Stimulated activated CD4-positive, alpha-beta T cell treated with anti-CD3 and anti-CD28 coated beads, Interleukin-4, amount 100 ng/mL, for 1 hour (primary cell): Measurements from ENCODE around the gene ARHGAP26.

Source experiments
- DNase-seq: peaks from one replicate; pipeline ENCODE4 v3.0.0-alpha.2; 2020

Gene ARHGAP26

GRCh38 chr5:143217065-143217803 is 447.1 kb downstream of the ARHGAP26 start:
- no peak for DNase-seq

- DNase-seq: no peak
These were observed 447.6 kb downstream of the ARHGAP26 start for GRCh38 chr5:143217804-143218160.

GRCh38 chr5:143218517-143219170 is 448.5 kb downstream of the ARHGAP26 start:
- DNase-seq: no peak

DNA sequence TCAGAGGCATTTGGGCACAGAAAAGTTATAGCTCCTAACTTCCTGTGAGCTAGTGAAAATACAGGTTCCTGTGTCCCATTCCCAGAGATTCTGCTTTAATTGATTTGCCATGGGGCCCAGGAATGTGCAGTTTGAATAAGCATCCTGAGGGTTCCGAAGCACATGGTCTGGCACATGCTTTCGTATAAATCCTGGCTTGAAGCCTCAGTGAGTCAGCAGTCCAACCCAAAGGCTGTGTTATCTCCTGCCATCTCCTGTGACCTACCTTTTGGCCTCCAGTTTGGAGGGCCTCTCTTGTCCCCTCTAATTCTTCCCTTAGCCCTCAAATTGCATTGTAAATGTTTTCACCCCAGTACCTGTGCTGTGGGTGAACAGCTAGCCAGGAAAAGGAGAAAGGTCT is 449.5 kb downstream of the ARHGAP26 start:
- no peak for DNase-seq

GRCh38 chr5:143220748-143221251 is 450.6 kb downstream of the ARHGAP26 start:
- DNase-seq: no peak

DNA sequence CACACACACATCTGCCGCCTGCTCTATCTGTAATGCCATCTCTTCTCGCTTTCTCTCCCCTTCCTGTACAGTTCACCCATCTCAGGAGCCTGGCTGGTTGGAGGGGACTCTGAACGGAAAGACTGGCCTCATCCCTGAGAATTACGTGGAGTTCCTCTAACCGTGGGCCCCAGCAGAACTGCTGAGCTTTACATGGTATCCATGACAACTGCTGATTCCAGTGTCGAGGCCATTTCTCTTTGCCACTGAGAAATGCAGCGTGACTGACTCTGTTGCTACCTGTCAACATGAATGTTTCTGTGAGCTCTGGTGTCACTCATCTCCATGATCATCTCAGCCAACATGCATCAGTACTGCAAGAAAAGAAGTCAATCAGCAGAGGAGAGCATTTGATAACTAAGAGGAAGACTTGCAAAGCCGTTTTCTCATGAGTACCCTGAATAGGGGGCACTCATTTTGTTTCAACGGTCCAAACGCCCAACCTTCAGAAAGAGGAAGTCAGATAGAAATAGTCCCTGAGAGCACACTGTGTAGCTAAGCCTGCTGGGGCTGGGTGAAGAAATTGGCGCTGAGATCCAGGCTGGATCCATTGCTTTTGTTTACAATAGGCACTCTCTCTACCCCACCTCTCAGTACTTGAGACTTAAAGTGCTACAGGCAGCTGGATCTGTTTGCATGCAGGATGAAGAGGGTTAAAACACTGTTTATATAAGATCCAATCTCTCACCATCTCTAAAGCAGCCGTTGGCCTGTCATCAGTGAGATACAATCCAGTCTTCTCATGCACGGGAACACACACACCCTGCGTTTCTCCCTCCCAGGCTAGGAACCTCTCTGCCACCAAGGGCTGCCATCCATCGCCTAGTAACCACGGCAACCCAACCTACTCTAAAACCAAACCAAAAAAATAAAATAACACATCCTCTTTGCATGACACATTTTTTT is 452.4 kb downstream of the ARHGAP26 start:
- no peak for DNase-seq

GRCh38 chr5:143224672-143225071 is 454.5 kb downstream of the ARHGAP26 start:
- DNase-seq: no peak

DNA sequence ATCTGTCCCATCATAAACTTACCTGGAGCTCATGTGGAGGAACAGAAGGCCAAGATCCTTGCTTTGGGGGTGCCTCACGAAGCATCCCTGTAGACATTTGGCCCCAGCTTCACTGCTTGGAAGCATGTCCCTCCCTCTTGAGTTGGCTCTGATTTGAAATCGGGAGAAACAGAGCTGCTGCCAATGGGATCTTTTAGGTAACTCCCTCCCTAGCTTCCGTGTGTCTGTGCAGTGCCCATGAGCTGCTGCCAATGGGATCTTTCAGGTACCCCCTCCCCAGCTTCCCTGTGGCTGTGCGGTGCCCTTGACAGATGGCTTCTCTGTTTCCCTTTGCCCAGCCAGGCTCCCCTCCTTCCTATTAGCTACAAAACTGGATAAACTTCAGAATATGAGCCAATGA is 455.3 kb downstream of the ARHGAP26 start:
- DNase-seq: no peak

GRCh38 chr5:143226361-143226760 is 456.2 kb downstream of the ARHGAP26 start:
- DNase-seq: no peak

DNA sequence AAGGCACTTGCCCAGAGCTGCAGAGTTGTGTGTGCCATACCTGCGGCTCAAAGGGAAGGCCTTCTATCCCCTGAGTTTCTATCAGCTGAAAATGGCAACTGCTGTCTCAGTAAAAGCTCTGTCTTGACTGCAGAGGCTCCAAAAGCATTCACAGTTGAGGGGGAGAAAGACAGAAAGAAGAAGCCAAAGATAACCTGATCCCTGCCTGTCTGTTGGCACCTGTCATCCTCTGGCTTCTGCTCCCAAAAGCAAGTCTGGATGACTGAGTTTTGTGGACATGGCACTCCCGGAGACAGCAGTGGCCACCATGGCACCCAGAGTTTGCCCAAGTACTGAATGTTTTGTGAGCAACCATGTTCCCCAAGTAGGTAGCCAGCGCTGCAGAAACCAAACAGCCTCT is 456.7 kb downstream of the ARHGAP26 start:
- DNase-seq: no peak

DNA sequence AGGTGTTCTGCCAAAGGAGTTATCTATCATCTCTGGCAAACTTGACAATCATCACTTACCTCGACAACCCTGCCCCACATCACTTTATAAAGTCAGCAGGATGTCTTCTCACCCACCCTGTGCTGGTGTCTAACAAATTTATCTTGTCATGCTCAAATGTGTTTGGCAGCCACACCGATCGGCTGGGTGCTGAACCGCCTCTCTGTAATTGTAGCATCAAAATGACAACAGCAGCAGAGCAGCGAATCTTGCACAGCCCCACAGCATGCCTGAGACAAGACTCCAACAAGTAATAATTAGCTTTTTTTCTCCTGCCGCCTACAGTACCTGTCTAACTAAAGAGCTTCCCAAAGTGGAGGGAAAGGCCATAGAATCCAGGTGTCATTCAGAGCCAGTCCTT is 457.1 kb downstream of the ARHGAP26 start:
- no peak for DNase-seq

- no peak for DNase-seq
These were observed 458.6 kb downstream of the ARHGAP26 start for GRCh38 chr5:143228597-143229293.

DNA sequence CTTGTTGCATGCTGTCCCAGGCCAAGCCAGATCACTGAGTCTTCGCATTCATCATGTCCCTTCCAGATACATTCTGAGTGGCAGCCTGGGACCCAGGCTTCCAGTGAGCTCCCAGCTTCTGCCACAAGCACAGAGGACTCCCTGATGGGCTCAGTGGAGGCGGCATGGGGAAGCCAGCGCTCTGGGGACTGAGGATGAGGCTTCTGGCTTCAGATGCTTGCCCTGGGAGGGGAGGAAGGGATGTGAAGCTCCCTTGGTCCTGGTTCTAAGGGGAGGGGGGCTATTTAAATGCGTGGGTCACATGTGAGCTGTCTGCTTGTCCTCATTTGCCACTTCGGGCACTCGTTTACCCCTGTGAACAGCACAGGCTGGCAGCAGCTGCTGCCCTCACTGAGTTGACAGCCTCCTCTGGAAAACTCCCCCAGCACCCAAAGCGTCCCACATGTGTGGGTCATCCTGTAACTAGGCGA is 459.3 kb downstream of the ARHGAP26 start:
- DNase-seq: no peak

- no peak for DNase-seq
These were observed 459.9 kb downstream of the ARHGAP26 start for GRCh38 chr5:143229896-143230675.

GRCh38 chr5:143230676-143230996 is 460.5 kb downstream of the ARHGAP26 start:
- no peak for DNase-seq

DNA sequence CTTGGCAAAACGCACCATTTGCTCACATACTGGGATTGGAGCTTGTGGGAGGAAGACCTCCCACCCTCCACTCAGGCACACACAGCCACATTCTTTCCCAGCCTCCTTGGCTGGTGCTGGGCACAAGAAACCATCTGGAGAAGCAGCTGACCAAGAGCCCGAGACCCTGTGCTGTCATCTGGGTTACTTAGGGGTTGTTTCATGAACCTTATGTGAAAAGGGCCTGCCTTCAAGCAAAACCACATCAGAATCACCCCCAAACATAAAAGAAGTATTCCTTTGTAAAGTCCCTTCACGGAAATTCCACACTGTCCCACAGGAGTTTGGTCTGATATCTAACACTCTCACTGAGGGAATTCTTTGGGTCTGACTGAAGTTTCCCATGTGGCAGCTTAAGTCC is 461.2 kb downstream of the ARHGAP26 start:
- no peak for DNase-seq

GRCh38 chr5:143231973-143232812 is 462.0 kb downstream of the ARHGAP26 start:
- no peak for DNase-seq

- DNase-seq: no peak
These were observed 462.9 kb downstream of the ARHGAP26 start for GRCh38 chr5:143233031-143233430.

- DNase-seq: no peak
These were observed 464.1 kb downstream of the ARHGAP26 start for GRCh38 chr5:143234162-143234842.

DNA sequence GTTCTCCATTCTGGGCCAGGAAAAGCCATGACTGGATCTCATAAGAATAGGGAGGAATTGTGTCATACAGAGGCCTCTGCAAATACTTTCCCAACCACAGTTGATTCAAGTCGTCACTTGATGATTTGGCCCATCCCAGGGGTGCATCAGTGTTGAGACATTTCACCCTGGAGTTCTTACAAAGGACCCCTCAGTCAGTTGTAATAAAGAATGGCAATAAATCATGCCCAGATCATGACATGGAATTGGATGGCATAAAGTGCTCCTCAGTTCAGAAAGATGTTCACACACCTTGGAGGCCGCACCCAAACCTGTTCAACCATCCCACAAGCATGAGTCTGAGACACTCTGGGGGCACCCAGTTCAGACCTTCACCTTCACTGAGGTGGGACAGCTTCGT is 465.2 kb downstream of the ARHGAP26 start:
- DNase-seq: no peak
